ENCODE data around the gene KLF15.

KLF15 gene

GRCh38 chr3:126304291-126304690, 52.9 kb downstream of the KLF15 start:
- no peak for DNase-seq (ENCODE audit: insufficient read length, low spot score)
- TF ChIP-seq POLR2AphosphoS5 (IDR thresholded peaks at IDR 0.05; ENCODE audit: low read depth, low read length) (no peak), PAX5 (IDR thresholded peaks at IDR 0.05; ENCODE audit: insufficient read depth, low read length, severe bottlenecking) (no peak), SPI1 (IDR thresholded peaks at IDR 0.05; ENCODE audit: low read depth, low read length) (no peak), POLR2A (IDR thresholded peaks at IDR 0.05; ENCODE audit: low read depth, low read length) (no peak), POU2F2 (IDR thresholded peaks at IDR 0.05; ENCODE audit: low read depth, low read length) (no peak), TAF1 (IDR thresholded peaks at IDR 0.05; ENCODE audit: low read depth, low read length) (no peak)
- no peak for FAIRE-seq

GRCh38 chr3:126303272-126303671, 53.9 kb downstream of the KLF15 start:
- DNase-seq (ENCODE audit: insufficient read length, low spot score), result no peak
- no peak for FAIRE-seq
- TF ChIP-seq POU2F2 (IDR thresholded peaks at IDR 0.05; ENCODE audit: low read depth, low read length) (no peak), POLR2AphosphoS5 (IDR thresholded peaks at IDR 0.05; ENCODE audit: low read depth, low read length) (no peak), TAF1 (IDR thresholded peaks at IDR 0.05; ENCODE audit: low read depth, low read length) (no peak), PAX5 (IDR thresholded peaks at IDR 0.05; ENCODE audit: insufficient read depth, low read length, severe bottlenecking) (no peak), POLR2A (IDR thresholded peaks at IDR 0.05; ENCODE audit: low read depth, low read length) (no peak), SPI1 (IDR thresholded peaks at IDR 0.05; ENCODE audit: low read depth, low read length) (no peak)

- FAIRE-seq (no peak), DNase-seq (ENCODE audit: insufficient read length, low spot score) (no peak)
- TF ChIP-seq SPI1 (IDR thresholded peaks at IDR 0.05; ENCODE audit: low read depth, low read length) (no peak), POLR2AphosphoS5 (IDR thresholded peaks at IDR 0.05; ENCODE audit: low read depth, low read length) (no peak), PAX5 (IDR thresholded peaks at IDR 0.05; ENCODE audit: insufficient read depth, low read length, severe bottlenecking) (no peak), TAF1 (IDR thresholded peaks at IDR 0.05; ENCODE audit: low read depth, low read length) (no peak), POLR2A (IDR thresholded peaks at IDR 0.05; ENCODE audit: low read depth, low read length) (no peak)
These were observed 56.3 kb downstream of the KLF15 start for GRCh38 chr3:126300761-126301481.

- TF ChIP-seq TAF1 (IDR thresholded peaks at IDR 0.05; ENCODE audit: low read depth, low read length) (no peak), POU2F2 (IDR thresholded peaks at IDR 0.05; ENCODE audit: low read depth, low read length) (no peak), POLR2AphosphoS5 (IDR thresholded peaks at IDR 0.05; ENCODE audit: low read depth, low read length) (no peak), SPI1 (IDR thresholded peaks at IDR 0.05; ENCODE audit: low read depth, low read length) (no peak), PAX5 (IDR thresholded peaks at IDR 0.05; ENCODE audit: insufficient read depth, low read length, severe bottlenecking) (no peak), POLR2A (IDR thresholded peaks at IDR 0.05; ENCODE audit: low read depth, low read length) (no peak)
- FAIRE-seq (no peak), DNase-seq (ENCODE audit: insufficient read length, low spot score) (no peak)
These were observed 57.0 kb downstream of the KLF15 start for GRCh38 chr3:126300001-126300760.

GRCh38 chr3:126295407-126295939, 61.7 kb downstream of the KLF15 start:
- DNase-seq (ENCODE audit: insufficient read length, low spot score), result no peak

GRCh38 chr3:126294211-126294808, 62.9 kb downstream of the KLF15 start:
- no peak for FAIRE-seq
- TF ChIP-seq POLR2AphosphoS5 (IDR thresholded peaks at IDR 0.05; ENCODE audit: low read depth, low read length), result no peak
- no peak for TF ChIP-seq POLR2A (IDR thresholded peaks at IDR 0.05; ENCODE audit: low read depth, low read length)
- TF ChIP-seq PAX5 (IDR thresholded peaks at IDR 0.05; ENCODE audit: insufficient read depth, low read length, severe bottlenecking), result no peak
- TF ChIP-seq POU2F2 (IDR thresholded peaks at IDR 0.05; ENCODE audit: low read depth, low read length), result no peak
- TF ChIP-seq SPI1 (IDR thresholded peaks at IDR 0.05; ENCODE audit: low read depth, low read length), result no peak
- TF ChIP-seq TAF1 (IDR thresholded peaks at IDR 0.05; ENCODE audit: low read depth, low read length), result no peak
- no peak for DNase-seq (ENCODE audit: insufficient read length, low spot score)

More at GRCh38 chr3:126295407-126295939, 61.7 kb downstream of the KLF15 start:
- TF ChIP-seq POLR2AphosphoS5 (IDR thresholded peaks at IDR 0.05; ENCODE audit: low read depth, low read length) (no peak), PAX5 (IDR thresholded peaks at IDR 0.05; ENCODE audit: insufficient read depth, low read length, severe bottlenecking) (no peak), SPI1 (IDR thresholded peaks at IDR 0.05; ENCODE audit: low read depth, low read length) (no peak), POU2F2 (IDR thresholded peaks at IDR 0.05; ENCODE audit: low read depth, low read length) (no peak), POLR2A (IDR thresholded peaks at IDR 0.05; ENCODE audit: low read depth, low read length) (no peak), TAF1 (IDR thresholded peaks at IDR 0.05; ENCODE audit: low read depth, low read length) (no peak)
- FAIRE-seq, result no peak

- FAIRE-seq (no peak), DNase-seq (ENCODE audit: insufficient read length, low spot score) (no peak)
- no peak for TF ChIP-seq TAF1 (IDR thresholded peaks at IDR 0.05; ENCODE audit: low read depth, low read length)
- TF ChIP-seq SPI1 (IDR thresholded peaks at IDR 0.05; ENCODE audit: low read depth, low read length), result no peak
- no peak for TF ChIP-seq POLR2A (IDR thresholded peaks at IDR 0.05; ENCODE audit: low read depth, low read length)
These were observed 63.7 kb downstream of the KLF15 start for GRCh38 chr3:126293370-126294082.
